DMS114 treated with DMSO at 0.1 percent for 48 hours (cell line): ENCODE data around the gene ARMC9.

Source experiments
- DNase-seq: peaks from one replicate; lab custom pipeline; 2025; ENCODE audit not compliant: unreplicated experiment; lab: John Stamatoyannopoulos, UW

Gene ARMC9

GRCh38 chr2:231308631-231309428, 110.4 kb downstream of the ARMC9 start:
- DNase-seq = no peak

- no peak for DNase-seq
Measured at GRCh38 chr2:231312066-231312465, 113.6 kb downstream of the ARMC9 start.

GRCh38 chr2:231315896-231316295, 117.5 kb downstream of the ARMC9 start:
- DNase-seq = no peak

GRCh38 chr2:231317579-231317978, 119.1 kb downstream of the ARMC9 start:
- DNase-seq = no peak

- no peak for DNase-seq
Measured at GRCh38 chr2:231318436-231318835, 120.0 kb downstream of the ARMC9 start.

GRCh38 chr2:231318954-231319353, 120.5 kb downstream of the ARMC9 start:
- no peak for DNase-seq

GRCh38 chr2:231319867-231320266, 121.4 kb downstream of the ARMC9 start:
- no peak for DNase-seq

GRCh38 chr2:231321021-231321420, 122.6 kb downstream of the ARMC9 start:
- no peak for DNase-seq

DNA sequence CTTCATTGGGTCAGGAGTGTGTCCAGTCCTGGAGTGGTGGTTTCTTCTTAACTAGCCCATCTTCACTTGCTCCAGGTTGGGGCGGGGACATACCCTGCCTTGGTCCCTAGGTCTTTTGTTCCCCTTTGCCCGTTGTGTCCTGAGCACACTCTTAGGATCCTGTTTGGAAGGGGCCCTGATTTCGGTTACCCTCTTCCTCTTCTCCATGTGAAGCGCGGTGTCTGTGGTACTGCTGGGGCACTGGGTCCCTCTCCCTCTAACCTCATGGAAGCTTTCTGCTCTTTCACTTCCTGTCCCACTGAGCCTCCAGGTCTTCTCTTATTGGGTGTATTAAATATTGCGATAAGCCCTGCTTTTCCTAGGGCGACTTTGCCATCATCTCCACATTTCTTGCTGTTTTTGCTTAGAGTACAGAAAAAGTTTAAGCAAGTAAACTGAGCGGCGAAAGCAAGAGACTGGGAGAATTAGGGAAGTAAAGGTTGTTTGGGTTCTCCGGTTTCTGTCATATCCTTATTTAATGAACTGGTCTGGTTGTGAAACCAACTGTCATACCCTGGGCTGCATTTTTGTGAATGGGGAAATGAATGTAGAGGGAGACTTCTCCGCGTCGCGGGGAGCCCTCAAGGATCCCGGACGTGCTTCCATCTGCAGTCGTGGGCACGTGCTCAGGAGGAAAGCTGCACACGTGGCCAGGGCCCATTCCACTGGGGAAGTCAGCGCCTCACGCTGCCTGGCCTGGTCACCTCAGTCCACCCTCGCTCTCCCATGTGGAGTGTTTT, 123.3 kb downstream of the ARMC9 start:
- DNase-seq = no peak

DNA sequence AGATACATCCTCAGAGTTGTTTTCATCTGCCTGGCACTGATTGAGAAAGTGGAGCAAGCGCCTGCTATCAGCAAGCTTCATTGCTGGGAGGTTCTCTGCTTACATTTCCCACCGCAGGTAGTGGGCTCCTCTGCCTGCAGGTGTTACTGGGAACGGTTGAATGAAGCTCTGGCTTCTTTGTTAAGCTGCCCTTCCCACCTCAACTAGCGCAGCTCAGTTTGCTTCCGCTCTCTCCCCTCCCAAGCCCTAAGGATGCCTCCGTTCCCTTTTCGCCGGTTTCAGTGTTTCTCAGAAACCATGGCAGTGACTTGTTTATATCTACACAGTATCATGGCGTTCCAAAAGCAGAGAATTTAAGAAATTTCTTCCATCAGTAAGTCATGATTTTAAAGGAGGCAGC, 124.9 kb downstream of the ARMC9 start:
- DNase-seq = no peak

GRCh38 chr2:231325826-231326225, 127.4 kb downstream of the ARMC9 start:
- DNase-seq = no peak

- DNase-seq = no peak
Measured at GRCh38 chr2:231326404-231326803, 128.0 kb downstream of the ARMC9 start.

GRCh38 chr2:231330311-231330710, 131.9 kb downstream of the ARMC9 start:
- no peak for DNase-seq

DNA sequence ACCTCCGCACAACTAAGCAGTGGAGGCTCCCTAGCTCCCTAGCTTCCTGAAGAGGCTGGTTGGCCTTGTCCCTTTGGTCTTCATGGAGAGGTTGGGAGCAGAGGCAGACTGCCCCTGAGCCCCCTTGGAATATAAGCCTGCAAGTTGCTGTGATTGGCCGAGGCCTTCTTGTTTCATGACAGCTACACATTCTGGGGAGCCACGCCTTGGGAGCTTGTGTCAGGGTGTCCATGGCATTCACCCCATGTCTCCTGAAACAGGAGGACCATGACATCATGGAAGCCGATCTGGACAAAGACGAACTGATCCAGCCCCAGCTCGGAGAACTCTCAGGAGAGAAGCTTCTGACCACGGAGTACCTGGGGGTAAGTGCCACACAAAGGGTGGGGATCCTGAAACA, 133.1 kb downstream of the ARMC9 start:
- DNase-seq = no peak

- no peak for DNase-seq
Measured at GRCh38 chr2:231332388-231332787, 134.0 kb downstream of the ARMC9 start.

GRCh38 chr2:231332872-231333500, 134.6 kb downstream of the ARMC9 start:
- no peak for DNase-seq

- DNase-seq = no peak
Measured at GRCh38 chr2:231334179-231334930, 135.9 kb downstream of the ARMC9 start.

- DNase-seq = no peak
Measured at GRCh38 chr2:231334981-231335380, 136.6 kb downstream of the ARMC9 start.

DNA sequence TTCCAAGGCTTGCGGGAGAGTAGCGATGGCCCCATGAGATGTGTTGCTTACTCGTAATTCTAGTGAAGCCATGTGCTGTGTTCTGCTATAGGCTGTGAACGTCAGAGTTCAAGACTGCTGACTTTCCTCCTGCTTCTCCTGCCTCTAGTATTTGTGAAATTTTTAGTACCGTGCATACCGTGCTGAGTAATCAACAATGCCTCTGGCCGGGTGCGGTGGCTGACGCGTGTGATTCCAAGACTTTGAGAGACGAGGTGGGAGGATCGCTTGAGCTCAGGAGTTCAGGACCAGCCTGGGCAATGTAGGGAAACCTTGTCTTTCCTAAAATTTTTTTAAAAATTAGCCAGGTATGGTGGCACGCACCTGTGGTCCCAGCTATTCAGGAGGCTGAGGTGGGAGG, 137.2 kb downstream of the ARMC9 start:
- no peak for DNase-seq

GRCh38 chr2:231336236-231336635, 137.8 kb downstream of the ARMC9 start:
- DNase-seq = no peak

GRCh38 chr2:231336700-231337099, 138.3 kb downstream of the ARMC9 start:
- no peak for DNase-seq
